Suprapubic skin (tissue), 4 donors: ENCODE results near the gene IFT57. TPM values are rescaled to one million over a fixed set of nuclear protein-coding genes. Genes with fewer than 3 reads are reported as not detected.

ENCODE experiments used
- DNase-seq, 2 donors: peaks; one replicate each; pipeline ENCODE4 v3.0.0-alpha.2; 2019; ENCODE audit warnings: low spot score in 2 of 2
- H3K27ac ChIP-seq: fragments of 200-600 bp; sonication (generic); one replicate; pipeline ENCODE4 v1.5.1; 2019
- H3K27me3 ChIP-seq: fragments of 200-600 bp; sonication (generic); one replicate; pipeline ENCODE4 v1.5.1; 2019
- H3K36me3 ChIP-seq: fragments of 200-600 bp; sonication (generic); one replicate; pipeline ENCODE4 v1.5.1; 2019
- H3K4me1 ChIP-seq: fragments of 200-600 bp; sonication (generic); one replicate; pipeline ENCODE4 v1.5.1; 2019
- H3K4me3 ChIP-seq: fragments of 200-600 bp; sonication (generic); one replicate; pipeline ENCODE4 v1.5.1; 2019; ENCODE audit warnings: mild to moderate bottlenecking
- H3K9me3 ChIP-seq: fragments of 200-600 bp; sonication (generic); one replicate; pipeline ENCODE4 v1.5.1; 2019
- CTCF ChIP-seq, 2 donors: fragments of 200-600 bp in 1 of 2; fragments of 450-650 bp in 1 of 2; sonication (generic) in 1 of 2; IDR thresholded peaks; one replicate each; pipeline ENCODE4 v1.5.1; 2016 to 2019; ENCODE audit warnings: antibody characterized with exemption in 2 of 2, mild to moderate bottlenecking in 1 of 2, moderate library complexity in 1 of 2
- EP300 ChIP-seq: sonication (generic); formaldehyde crosslinking; IDR thresholded peaks from one replicate; pipeline ENCODE4 v1.6.1; 2017; ENCODE audit warnings: antibody characterized with exemption
- POLR2A ChIP-seq, 2 donors: fragments of 450-650 bp; IDR thresholded peaks; one replicate each; pipeline ENCODE4 v1.6.1; 2017; ENCODE audit warnings: antibody characterized with exemption in 2 of 2, mild to moderate bottlenecking in 2 of 2, moderate library complexity in 2 of 2
- POLR2AphosphoS5 ChIP-seq, 3 donors: sonication (generic); formaldehyde crosslinking; IDR thresholded peaks; one replicate each; pipeline ENCODE4 v1.6.1; 2017; ENCODE audit warnings: antibody characterized with exemption in 3 of 3
- WGBS: methylation state at CpG from one replicate; pipeline ENCODE4 v1.1.5; 2018; 5-methylcytosine and 5-hydroxymethylcytosine counted together
- total RNA-seq, 4 donors: library from RNA; depleted of rRNA; stranded (reverse); fragments of >200 nt; gene quantifications; one replicate each; pipeline ENCODE4 v1.1.0, GENCODE V29; 2016

The IFT57 gene
- total RNA-seq, 4 donors from 2014 or later, result 21.8 to 62.3 (median 36.5) TPM

GRCh38 chr3:108200578-108200977 lies 21.6 kb downstream of the IFT57 start:
- Histone ChIP-seq H3K27ac (no peak overlapping the region), H3K9me3 (no peaks in the 10 kb centered on the region), H3K4me1 (no peaks in the 10 kb centered on the region), H3K36me3 (peaks cover 4% of the 10 kb centered on the region), H3K4me3 (no peak overlapping the region), H3K27me3 (no peaks in the 10 kb centered on the region)
- no peak for TF ChIP-seq EP300
- TF ChIP-seq CTCF (IDR thresholded peaks at IDR 0.05), result no peak
- no peak for TF ChIP-seq POLR2A (IDR thresholded peaks at IDR 0.05)
- TF ChIP-seq POLR2AphosphoS5 (IDR thresholded peaks at IDR 0.05), result no peak
- no peak for DNase-seq
- 89% methylated on average over 1 of the region's 1 CpG for WGBS

- Histone ChIP-seq H3K4me3 (no peak overlapping the region), H3K27me3 (no peaks in the 10 kb centered on the region), H3K4me1 (no peaks in the 10 kb centered on the region), H3K27ac (no peak overlapping the region), H3K36me3 (peaks cover 4% of the 10 kb centered on the region), H3K9me3 (no peaks in the 10 kb centered on the region)
- WGBS, result 93% methylated on average over 2 of the region's 2 CpGs
- no peak for DNase-seq
- TF ChIP-seq CTCF (IDR thresholded peaks at IDR 0.05) (no peak), EP300 (no peak), POLR2A (IDR thresholded peaks at IDR 0.05) (no peak), POLR2AphosphoS5 (IDR thresholded peaks at IDR 0.05) (no peak)
Observed at GRCh38 chr3:108200024-108200423, 22.2 kb downstream of the IFT57 start.

GRCh38 chr3:108191394-108191793 lies 30.8 kb downstream of the IFT57 start:
- 97% methylated on average over 4 of the region's 4 CpGs for WGBS
- H3K27me3 ChIP-seq, result no peaks in the 10 kb centered on the region
- H3K4me1 ChIP-seq, result no peaks in the 10 kb centered on the region
- peaks cover 23% of the 10 kb centered on the region for H3K36me3 ChIP-seq
- DNase-seq, result no peak
- no peak overlapping the region for H3K4me3 ChIP-seq
- H3K9me3 ChIP-seq, result no peaks in the 10 kb centered on the region
- no peak for TF ChIP-seq POLR2A (IDR thresholded peaks at IDR 0.05)
- TF ChIP-seq CTCF (IDR thresholded peaks at IDR 0.05), result no peak
- TF ChIP-seq POLR2AphosphoS5 (IDR thresholded peaks at IDR 0.05), result no peak
- TF ChIP-seq EP300, result no peak
- no peak overlapping the region for H3K27ac ChIP-seq

GRCh38 chr3:108190346-108190745 lies 31.9 kb downstream of the IFT57 start:
- no peak for TF ChIP-seq CTCF (IDR thresholded peaks at IDR 0.05)
- 95% methylated on average over 3 of the region's 3 CpGs for WGBS
- Histone ChIP-seq H3K27ac (no peak overlapping the region), H3K4me1 (no peaks in the 10 kb centered on the region), H3K4me3 (no peak overlapping the region), H3K27me3 (no peaks in the 10 kb centered on the region), H3K36me3 (peaks cover 27% of the 10 kb centered on the region), H3K9me3 (no peaks in the 10 kb centered on the region)
- DNase-seq, result no peak

GRCh38 chr3:108189440-108189839 lies 32.8 kb downstream of the IFT57 start:
- Histone ChIP-seq H3K36me3 (peaks cover 27% of the 10 kb centered on the region), H3K4me3 (no peak overlapping the region), H3K9me3 (no peaks in the 10 kb centered on the region), H3K27me3 (no peaks in the 10 kb centered on the region), H3K27ac (no peak overlapping the region), H3K4me1 (no peaks in the 10 kb centered on the region)
- TF ChIP-seq POLR2AphosphoS5 (IDR thresholded peaks at IDR 0.05) (no peak), EP300 (no peak), CTCF (IDR thresholded peaks at IDR 0.05) (no peak), POLR2A (IDR thresholded peaks at IDR 0.05) (no peak)
- no peak for DNase-seq
- 97% methylated on average over 3 of the region's 3 CpGs for WGBS
